GM21381 (cell line): ENCODE data around the gene MUSK.
"Not testable (repeated sequence)": the region's sequence is repeated elsewhere in the genome, so short reads cannot be mapped to it uniquely, and the experiment has no call there.

Experiments used
- ATAC-seq: cut with Tn5 transposase; IDR thresholded peaks from one replicate; pipeline ENCODE4 v1.9.1; 2021; ENCODE audit warnings: mild to moderate bottlenecking, moderate library complexity; ENCODE audit not compliant: unreplicated experiment

Gene MUSK

DNA sequence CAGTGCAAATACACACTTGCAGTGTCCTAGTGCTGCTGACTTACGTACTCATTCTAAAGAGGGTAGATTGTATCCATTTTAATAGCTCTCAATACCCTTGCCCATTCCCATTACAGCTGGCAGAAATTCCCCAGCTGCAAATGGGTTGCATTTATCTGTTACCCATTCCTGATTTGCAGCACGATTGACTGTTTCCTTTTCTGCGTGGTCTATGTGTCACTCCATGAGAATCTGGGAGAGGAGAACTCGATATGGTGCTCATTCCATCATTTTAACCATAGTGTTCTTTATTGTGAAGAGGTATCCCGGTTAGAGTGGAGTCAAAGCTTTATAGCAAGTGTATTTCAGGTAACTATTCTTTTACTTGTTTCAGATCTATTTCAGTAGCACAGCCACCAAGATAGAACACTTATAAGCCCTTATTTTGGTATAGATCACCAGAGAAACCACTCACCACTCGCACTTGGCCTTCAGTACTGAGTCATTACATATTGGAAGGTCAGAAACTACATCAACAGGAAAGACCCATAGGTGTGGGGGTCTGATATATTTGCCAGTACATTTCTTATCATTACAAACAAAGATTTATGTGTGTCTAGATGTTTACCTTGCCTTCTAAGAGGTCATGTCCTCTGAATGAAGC lies 139.5 kb downstream of the MUSK start:
- peak; percentile 68 for ATAC-seq

DNA sequence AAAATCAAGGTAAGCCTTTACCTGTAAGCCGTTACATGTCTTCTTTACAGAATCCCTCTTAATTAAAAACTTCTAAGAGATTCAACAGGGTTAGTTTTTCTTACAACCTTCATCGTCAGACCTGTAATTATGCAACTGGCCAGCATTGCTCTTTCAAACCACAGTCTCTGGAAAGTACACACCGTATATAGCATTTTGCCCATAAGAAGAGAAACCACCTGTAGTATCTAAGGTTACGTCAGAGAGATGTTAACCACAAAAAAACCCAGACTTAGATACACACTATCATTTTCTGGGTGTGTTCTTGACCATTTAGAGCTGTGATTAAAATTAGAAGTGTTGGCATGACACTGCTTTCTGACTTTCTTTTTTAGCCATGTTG lies 140.0 kb downstream of the MUSK start:
- ATAC-seq: peak; percentile 92

DNA sequence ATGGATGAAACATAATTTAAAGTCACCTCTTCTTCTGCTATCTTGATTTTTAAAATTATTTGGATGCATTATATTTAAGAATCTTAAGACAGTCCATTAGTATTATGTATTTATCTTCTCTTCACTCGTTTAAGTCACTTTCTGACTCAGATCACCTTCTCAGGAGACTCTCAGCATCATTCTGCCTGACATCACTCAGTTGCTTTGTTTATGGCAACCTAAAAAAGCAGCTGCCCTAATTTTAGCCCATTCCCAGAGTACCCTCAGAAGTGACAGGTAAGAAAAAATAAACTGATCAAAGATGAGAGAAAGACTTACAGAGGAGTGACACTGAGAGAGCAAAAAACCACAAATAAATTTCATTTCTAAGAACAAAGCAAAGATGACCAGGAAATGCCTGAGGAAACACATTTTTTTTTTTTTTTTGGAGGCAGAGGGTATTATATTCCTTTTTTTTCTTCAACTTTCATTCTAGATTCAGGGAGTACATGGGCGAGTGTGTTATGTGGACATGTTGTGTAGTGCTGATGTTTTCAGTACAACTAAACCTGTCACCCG lies 140.5 kb downstream of the MUSK start:
- ATAC-seq: peak; percentile 30

DNA sequence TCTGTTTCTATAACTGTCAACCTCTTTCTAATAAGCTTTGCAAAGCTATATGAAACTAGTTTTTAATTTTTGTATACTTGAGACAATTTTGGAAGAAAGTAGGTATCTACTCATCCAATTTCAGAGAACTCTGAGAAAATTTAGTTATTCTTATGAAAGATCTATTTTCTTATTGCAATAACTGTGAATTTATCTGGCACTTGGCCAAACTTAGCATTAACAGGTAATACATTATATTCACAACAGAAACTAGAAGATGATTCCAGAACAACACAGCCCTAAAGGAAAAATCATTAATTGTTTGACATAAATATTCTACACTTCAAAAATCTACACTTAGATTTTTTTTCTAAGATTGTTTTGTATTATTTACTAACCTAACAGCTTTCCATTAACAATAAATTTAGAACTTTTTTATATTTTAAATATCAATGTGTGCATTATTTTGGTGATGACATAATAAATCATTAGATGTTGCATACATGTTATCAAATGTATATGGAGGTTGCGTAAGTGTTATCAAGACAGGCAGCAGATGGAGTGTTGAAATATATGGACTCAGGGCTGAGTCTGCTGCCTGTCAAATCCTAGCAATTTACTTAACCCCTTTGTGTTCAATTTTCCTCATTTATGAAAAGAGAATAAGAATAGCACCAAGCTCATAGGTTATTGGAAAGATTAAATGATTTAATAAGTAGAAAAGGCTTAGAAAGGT lies 141.8 kb downstream of the MUSK start:
- ATAC-seq: no peak

DNA sequence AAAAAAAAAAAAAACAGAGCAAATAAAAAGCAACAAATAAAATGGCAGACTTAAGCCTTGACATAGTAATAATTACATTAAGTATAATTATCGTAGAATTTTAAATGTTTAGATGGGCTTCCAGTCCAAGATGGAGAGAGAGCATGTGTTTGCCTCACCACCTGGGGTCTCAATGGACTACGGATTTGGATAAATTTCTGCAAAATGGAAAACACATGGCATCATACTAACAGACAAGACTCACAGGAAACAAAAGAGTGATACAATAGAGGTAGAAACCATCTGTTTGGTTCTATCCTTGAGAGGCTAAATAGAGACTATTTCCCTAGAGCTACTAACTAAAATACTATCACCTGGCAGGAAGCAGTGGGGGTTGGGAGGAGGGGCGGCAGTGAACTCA lies 144.3 kb downstream of the MUSK start:
- ATAC-seq: no peak

DNA sequence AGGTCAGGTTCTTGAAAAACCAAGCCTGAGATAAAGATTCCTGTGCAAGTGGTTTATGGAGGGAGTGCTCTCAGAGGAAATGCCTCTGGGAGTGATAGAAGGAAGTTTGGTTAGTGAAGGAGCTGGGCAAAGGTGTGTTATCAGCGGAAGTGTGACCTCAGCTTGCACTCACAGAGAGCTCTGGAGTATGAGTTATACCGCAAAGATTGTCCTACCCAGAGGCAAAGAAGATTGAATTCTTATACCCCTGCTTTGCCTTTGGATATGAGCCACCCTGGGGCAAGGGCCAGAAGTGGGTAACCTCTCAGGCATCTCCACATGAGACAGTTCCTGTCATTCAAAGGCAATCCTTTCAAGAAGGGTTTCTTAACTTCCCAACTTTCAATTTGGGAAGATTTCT lies 145.6 kb downstream of the MUSK start:
- ATAC-seq: no peak

DNA sequence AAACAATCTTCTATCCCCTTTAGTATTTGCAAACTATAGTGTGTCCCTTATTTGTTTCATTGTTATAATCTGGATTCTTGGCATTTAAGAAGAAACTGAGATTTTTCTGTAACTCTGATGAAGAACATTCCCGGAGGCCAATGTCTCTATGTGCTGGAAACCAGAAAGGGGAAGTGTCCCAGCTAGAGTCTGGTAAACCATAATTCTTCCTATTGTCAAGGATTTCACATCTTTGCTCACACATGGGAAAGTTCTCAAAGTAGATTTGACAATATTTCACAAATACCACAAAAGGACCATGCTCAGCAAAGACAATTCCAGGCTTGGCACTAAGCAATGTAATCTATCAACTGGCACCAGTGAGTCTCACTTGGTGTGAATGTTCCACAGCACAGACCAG lies 146.8 kb downstream of the MUSK start:
- no peak for ATAC-seq

DNA sequence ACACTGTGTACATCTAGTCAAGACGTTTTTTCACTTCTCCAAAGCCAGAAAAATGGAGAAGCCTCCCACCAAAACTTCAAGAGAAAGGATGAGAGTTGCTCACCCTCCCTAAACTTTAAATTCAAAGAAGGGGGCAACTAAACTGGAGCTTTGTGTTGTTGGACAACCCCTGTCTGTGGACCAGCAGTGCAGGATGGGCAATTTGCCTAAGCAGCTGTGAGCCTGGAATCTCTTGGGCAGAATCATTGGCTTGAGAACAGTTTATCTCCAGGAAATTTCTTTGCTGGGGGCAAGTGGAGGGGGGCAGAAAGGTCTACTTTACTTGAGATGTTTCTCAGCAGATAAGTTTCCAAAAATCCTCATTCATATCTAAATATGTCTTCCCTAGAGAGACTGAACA lies 151.8 kb downstream of the MUSK start:
- ATAC-seq: no peak

DNA sequence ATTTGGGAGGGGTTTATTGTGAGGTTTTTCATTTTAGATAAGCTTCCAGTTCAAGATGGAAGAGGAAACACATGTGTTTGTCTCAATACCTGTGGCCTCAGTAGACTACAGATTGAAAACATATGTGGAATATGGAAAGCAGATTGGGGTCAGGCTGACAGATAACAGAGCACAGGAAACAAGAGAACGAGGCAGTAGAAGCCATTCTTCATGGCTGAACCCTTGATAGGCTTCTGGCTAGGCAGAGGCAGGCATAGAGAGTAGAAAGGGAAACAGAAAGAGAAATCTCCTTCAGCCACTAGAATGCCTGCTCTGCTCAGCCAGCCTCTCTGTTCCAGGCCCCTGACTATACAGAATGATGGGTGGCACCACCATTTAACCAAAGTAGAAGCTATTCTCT lies 152.5 kb downstream of the MUSK start:
- peak; percentile 96 for ATAC-seq

DNA sequence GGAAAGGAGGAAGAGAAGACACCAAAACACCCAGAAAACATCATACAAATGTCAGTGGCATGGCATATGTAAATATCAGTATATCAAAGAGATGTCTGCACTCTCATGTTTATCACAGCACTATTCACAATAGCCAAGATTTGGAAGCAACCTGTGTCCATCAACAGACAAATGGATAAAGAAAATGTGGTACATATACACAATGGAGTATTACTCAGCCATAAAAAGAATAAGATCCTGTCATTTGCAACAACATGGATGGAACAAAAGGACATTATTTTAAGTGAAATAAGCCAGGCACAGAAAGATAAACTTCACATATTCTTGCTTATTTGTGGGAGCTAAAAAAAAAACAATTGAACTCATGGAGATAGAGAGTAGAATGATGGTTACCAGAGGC lies 156.5 kb downstream of the MUSK start:
- ATAC-seq: not testable (repeated sequence)

DNA sequence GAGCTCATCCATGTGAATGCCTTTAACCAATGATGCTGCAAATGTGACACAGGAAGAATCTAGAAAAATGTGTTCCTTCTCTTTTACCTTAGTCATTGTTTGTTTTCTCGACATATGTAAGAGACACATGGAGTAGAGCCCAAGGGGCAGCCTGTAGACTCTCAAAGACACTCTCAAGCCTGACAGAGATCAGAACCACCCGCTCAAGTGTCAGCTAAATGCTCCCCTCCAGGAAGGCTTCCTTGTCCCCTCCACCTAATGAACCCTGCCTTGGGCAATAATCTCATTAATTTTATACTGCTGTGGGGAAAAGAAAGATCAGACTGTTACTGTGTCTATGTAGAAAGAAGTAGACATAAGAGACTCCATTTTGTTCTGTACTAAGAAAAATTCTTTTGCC lies 157.4 kb downstream of the MUSK start:
- ATAC-seq: no peak

DNA sequence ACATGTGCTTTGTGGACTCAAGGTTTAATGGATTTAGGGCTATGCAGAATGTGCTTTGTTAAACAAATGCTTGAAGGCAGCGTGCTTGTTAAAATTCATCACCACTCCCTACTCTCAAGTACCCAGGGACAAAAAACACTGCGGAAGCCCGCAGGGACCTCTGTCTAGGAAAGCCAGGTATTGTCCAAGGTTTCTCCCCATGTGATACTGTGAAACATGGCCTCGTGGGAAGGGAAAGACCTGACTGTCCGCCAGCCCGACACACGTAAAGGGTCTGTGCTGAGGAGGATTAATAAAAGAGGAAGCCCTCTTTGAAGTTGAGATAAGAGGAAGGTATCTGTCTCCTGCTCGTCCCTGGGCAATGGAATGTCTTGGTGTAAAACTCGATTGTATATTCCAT lies 157.8 kb downstream of the MUSK start:
- not testable (repeated sequence) for ATAC-seq

DNA sequence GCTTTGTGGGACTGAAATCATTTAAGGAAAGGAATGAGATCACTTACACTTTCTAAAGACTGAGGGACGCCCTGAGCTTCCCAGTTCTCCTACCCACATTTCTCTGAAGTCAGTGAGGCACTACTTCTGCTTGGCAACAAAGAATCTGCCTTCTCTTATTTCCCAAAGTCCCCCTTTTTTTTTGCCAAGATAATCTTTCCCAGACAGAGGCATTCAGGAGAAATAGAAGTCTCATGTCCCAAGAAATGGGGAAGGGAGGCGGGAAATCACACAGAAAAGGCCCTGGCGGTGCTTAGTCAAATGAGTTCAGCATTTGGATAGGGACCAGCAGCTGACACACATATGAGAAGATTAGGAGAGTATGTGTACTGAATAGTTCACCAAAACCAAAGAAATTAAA lies 159.7 kb downstream of the MUSK start:
- ATAC-seq: no peak

DNA sequence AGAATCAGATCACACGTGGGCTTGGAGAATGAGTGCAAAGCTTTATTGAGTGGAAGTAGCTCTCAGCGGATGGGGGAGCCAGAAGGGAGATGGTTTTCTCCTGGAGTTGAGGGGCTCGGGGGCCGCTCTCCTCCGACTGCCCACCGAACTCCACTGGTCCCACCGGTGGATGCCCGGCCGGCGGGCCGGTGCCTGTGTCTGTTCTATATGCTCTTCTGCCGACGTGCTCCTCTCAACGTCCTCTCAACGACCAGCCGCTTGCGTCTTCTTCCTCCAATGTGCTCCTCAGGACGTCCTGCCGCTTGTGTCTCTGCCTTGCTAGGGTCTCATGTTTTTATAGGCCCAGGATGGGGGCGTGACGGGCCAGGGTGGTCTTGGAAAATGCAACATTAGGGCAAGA lies 161.9 kb downstream of the MUSK start:
- ATAC-seq: no peak

DNA sequence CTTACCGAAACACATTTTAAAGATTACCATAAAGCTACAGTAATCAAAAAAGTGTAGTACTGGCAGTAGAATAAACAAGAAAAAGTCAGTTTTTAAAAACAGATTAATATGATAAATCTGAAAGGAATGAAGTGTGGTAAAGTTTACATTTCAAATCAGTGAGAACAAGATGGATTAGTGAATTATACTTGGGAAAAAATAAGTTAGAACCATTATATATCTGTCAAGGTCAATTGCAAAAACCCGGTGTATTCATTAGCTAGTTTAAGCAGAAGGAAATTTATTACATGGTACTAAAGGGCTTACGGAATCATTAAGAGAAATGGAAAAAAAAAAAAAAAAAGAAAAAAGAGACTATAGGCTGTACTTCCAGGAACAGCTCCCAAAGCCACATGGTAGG lies 164.3 kb downstream of the MUSK start:
- no peak for ATAC-seq

DNA sequence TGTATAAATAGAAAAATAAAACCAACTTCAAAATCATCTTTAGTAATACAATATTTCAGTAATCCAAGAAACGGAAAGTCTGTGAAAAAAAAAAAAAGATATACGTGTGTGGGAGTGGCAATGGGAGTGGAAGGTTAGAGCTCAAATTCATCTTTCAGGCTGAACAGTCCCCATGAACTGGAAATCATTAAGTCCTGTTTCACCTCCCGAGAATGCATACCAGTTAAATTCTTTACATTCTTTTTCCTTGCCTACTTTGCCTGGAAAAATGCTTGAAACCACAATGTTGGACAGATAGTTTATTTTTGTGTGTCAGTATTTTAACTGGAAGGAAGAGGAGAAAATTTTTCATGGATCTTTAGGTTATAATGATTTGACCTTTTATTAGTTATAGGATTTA lies 166.8 kb downstream of the MUSK start:
- no peak for ATAC-seq

DNA sequence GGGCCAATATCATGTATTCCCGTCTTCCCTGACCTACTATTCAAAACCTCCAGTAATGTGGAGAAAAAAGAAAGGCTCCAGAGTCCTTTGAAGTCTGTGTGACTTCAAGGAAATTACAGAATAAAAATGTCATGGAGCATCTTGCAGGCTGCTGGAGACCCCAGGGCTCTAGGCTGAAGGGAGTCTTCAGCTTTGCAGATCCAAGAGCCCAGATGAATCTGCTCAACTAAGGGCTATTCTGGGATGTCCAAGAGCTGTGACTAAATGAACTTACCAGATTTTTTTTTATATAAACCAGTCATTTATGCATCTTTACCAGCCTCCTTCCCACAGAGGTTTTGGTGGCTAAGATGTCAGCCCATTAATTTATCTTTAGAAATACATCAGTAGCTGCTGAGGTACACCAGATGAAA lies 167.3 kb downstream of the MUSK start:
- ATAC-seq: no peak

DNA sequence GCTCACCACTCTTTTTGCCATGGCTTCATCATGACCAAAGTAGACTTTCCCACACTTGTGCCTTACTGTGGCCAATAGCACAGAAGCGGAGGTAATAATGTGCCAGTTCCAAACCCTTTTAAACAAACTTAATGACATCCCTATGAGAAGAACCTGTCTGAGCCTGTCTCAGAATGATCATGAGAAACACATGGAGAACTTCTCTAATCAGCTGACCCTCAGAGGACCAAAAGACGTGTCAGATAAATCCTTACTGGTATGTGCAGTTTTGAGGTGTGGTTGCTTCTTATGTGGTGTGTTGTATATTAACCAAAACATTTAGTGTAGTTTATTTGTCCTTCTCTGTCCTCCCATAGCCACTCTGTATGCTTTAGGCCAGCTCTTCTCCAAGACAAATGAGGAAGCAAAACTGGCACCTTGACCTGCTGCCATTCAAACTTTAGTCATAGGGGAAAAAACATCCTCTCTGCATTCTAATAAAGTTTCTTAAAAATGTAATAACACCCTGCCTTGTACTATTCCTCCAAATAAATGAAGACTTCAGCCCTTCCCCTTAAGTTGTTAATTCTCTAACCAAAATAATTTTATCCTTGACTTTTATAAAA lies 168.9 kb downstream of the MUSK start:
- no peak for ATAC-seq

DNA sequence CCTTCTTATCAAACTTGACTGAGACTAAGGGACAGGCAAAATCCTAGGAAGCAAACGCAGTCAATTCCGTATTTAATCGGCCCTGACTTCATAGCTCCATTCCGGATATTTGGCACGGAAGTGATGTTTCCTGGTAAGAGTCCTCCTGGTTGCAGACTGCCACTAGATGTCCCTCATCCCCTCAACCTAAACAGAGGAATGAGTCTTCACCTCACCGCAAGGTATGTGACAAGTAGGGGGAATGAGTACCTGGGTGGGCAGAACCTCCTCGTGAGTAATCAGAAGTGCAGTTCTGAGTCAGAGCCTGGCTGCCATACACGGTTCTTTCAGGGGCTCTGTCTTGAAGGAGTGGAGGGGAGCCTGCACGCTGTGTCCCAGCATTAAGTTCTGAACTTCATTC lies 173.6 kb downstream of the MUSK start:
- no peak for ATAC-seq

DNA sequence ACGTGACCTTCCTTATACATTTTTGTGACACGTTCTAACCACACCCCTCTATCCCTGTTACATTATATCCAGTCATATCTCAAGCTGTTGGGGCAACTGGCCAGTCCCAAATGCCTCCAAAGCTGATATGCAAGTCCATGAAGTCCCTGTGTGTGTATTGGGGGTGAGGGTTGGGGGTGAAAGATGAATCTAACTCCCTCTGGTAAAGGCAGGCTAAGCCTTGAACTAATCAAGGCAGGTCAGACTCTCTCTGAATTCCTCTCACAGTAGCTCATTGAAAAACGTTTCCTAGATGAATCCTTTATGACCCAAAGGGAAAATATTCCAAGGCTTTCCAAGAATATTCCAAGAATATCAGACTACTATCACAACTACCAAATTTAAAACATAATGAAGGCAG lies 174.4 kb downstream of the MUSK start:
- ATAC-seq: no peak

DNA sequence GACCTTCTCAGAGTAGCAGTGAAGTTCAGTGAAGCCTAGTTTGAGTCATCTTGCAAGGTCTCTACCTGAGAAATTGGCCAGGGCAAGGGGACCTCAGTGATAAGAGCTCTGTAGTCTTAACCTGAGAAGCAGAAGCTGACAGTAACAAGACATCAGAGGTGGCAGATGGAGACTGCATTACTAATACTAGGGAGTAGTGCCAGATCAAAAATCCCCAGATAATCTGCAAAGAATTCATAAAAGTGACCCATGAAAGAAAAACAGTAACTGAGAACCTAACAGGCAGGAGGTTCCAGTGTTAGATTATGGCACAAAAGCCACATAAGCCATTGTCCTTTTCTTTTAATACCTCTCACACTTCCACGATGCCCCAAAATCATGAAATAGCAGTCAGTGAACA lies 175.5 kb downstream of the MUSK start:
- no peak for ATAC-seq

DNA sequence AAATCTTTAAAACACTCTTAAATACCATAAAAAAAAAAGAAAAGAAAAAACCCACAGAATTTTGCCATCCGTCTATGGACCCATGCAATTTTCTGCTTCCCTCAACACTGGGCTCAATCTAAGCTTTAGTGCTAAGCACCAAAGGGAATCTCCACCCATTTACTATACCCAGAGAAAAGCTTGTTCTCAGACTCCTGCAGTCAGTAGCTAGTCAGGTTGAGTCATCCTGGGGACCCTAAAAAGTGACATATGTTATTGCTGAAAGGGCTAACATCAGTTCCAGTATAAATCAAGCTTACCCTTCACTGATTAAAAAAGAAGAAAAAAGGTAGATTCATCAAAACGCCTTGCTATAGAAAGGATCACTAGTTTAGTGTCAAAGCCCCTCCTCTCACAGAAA lies 177.6 kb downstream of the MUSK start:
- no peak for ATAC-seq
